Pancreas (tissue), 10 donors: ENCODE data around the gene VEGFC. TPM values are rescaled to one million over a fixed set of nuclear protein-coding genes. Genes with fewer than 3 reads are reported as not detected.

ENCODE experiments used
- ATAC-seq, 4 donors: fragments of 200-7000 bp; cut with Tn5 transposase; one replicate each; pipeline versions ENCODE4 v1.8.0 to v1.9.1; 2020; ENCODE audit warnings: mild to moderate bottlenecking in 4 of 4, moderate library complexity in 4 of 4
- DNase-seq, 6 donors: peaks; one replicate each; pipeline ENCODE4 v3.0.0-alpha.2; 2020
- FAIRE-seq: peaks from 2 replicates; lab custom pipeline; 2012; peaks lifted over from hg19 to GRCh38; lab: Jason Lieb, UNC
- H3K27ac ChIP-seq, 4 donors: fragments of 200-600 bp; sonication (generic); 1 replicate in 3 of 4; 2 replicates in 1 of 4; pipeline versions ENCODE4 v1.5.0 to v1.8.0; 2020
- H3K27me3 ChIP-seq, 4 donors: fragments of 200-600 bp; one replicate each; pipeline ENCODE4 v1.8.0; 2021
- H3K36me3 ChIP-seq, 3 donors: fragments of 200-600 bp; sonication (generic) in 1 of 3; one replicate each; pipeline versions ENCODE4 v1.5.0 to v1.8.0; 2020 to 2021
- H3K4me1 ChIP-seq, 3 donors: fragments of 200-600 bp; one replicate each; pipeline ENCODE4 v1.8.0; 2021
- H3K4me3 ChIP-seq, 4 donors: fragments of 200-600 bp; sonication (generic) in 2 of 4; one replicate each; pipeline versions ENCODE4 v1.5.0 to v1.8.0; 2020 to 2021
- H3K9me3 ChIP-seq, 4 donors: fragments of 200-600 bp; one replicate each; pipeline ENCODE4 v1.8.0; 2021
- WGBS, 2 donors: extraction: QIAGEN DNeasy Blood & Tissue Kit; methylation state at CpG; one replicate each; pipeline ENCODE4 v1.1.7; 2013; 5-methylcytosine and 5-hydroxymethylcytosine counted together
- intact Hi-C, 3 donors: fragments of 100-400 bp; cut with DNase I; formaldehyde crosslinking; loops; one replicate each; pipeline versions ENCODE4 v1.11.1 to v1.14.2; 2022
- polyA plus RNA-seq, 2 donors: library from polyadenylated mRNA; stranded (reverse); fragments of 200-250 nt; gene quantifications; one replicate each; pipeline ENCODE4 v1.2.3, GENCODE V29; 2013
- total RNA-seq, 6 donors: library from RNA; stranded (reverse); fragmentation: NEBNext Ultra II Directional in 4 of 6; extraction: Animal tissue kit (Norgen Biotek cat#: 25700) in 4 of 6; gene quantifications; one replicate each; pipeline versions ENCODE4 v1.2.1 to v1.2.4, GENCODE V29; 2021 to 2023
- TF ChIP-seq, protein P1 (sequence below), 4 donors: fragments of 200-600 bp; sonication (generic) in 3 of 4; IDR thresholded peaks; one replicate each; pipeline versions ENCODE4 v1.5.0 to v1.8.0; 2021; ENCODE audit warnings: antibody characterized with exemption in 4 of 4
- donor health status: healthy with polysubstance abuse.
- donor health status: DM: no; HTN: no; CAD: no; lungs with moderate emphysema.
- donor health status: DM: no; HTN: no; CAD: no.
- donor health status: control.
- donor health status: control.
- donor health status: Bipolar disorder and iron deficiency.
- donor health status: DM: yes; HTN: yes; CAD: no.
- donor health status: DM: no; HTN: no; CAD: no.
- donor health status: DM: no; HTN: no; CAD: no.
- donor health status: DM: yes; HTN: yes; CAD: no.

Gene VEGFC
- total and polyA plus RNA-seq, 8 donors, result 0.67 to 3.3 (median 1.1) TPM

DNA sequence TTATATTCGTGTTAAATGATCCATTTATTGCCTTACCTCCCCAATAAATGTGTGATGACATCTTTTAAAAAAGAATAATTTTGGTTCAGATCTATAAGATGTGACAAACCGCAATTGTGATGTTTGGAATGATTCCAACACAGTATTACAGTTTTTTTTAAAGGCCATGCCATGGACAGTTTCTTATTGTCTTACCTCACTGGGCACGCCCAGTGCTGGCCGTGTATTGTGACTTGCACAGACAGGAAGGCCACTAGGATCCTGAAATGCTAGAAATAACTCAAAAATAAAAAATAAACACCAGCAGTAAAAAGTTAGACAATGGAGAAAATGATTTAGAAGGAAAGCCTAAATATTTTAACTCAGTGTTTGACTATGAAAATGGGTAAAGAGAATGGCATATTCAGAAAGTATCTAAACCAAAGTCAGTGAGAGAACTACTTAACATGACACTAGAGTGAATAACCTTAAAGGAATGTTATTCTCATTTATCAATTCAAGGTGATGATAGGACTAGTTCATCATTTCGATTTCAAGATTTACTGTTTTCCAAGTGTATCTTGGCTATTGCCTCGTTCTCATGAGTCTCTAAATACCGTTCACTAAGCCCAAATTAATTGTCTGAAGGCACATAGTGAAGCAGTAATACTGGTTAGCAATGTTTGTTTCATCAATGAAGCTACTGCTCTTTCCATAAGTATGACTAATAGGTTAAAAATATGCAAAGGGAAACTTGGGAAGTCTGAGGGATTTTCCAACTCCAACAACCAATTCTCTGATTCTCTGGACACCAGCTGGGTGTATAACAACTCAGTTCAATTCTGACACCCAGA is 46.1 kb upstream of the VEGFC start:
- Histone ChIP-seq H3K27ac (no peak overlapping the region), H3K36me3 (no peaks in the 10 kb centered on the region), H3K27me3 (no peaks in the 10 kb centered on the region), H3K9me3 (no peaks in the 10 kb centered on the region), H3K4me3 (no peak overlapping the region), H3K4me1 (no peaks in the 10 kb centered on the region)
- 39 to 54% methylated on average over 7 of the region's 7 CpGs for WGBS, 2 donors
- FAIRE-seq (no peak), ATAC-seq (no peak), DNase-seq (no peak)
- intact Hi-C loops, result no loop called here
- TF ChIP-seq, protein P1, sequence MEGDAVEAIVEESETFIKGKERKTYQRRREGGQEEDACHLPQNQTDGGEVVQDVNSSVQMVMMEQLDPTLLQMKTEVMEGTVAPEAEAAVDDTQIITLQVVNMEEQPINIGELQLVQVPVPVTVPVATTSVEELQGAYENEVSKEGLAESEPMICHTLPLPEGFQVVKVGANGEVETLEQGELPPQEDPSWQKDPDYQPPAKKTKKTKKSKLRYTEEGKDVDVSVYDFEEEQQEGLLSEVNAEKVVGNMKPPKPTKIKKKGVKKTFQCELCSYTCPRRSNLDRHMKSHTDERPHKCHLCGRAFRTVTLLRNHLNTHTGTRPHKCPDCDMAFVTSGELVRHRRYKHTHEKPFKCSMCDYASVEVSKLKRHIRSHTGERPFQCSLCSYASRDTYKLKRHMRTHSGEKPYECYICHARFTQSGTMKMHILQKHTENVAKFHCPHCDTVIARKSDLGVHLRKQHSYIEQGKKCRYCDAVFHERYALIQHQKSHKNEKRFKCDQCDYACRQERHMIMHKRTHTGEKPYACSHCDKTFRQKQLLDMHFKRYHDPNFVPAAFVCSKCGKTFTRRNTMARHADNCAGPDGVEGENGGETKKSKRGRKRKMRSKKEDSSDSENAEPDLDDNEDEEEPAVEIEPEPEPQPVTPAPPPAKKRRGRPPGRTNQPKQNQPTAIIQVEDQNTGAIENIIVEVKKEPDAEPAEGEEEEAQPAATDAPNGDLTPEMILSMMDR (IDR thresholded peaks at IDR 0.05), result no peak

- ATAC-seq, result no peak
- Histone ChIP-seq H3K9me3 (no peaks in the 10 kb centered on the region), H3K36me3 (no peaks in the 10 kb centered on the region), H3K4me3 (no peak overlapping the region), H3K27me3 (no peaks in the 10 kb centered on the region), H3K27ac (no peak overlapping the region), H3K4me1 (no peaks in the 10 kb centered on the region)
- TF ChIP-seq, protein P1 (IDR thresholded peaks at IDR 0.05), result no peak
- 41 to 50% methylated on average over 4 of the region's 4 CpGs for WGBS, 2 donors
- intact Hi-C loops, result no loop called here
- FAIRE-seq, result no peak
- DNase-seq, result no peak
These were observed 44.6 kb upstream of the VEGFC start for GRCh38 chr4:176837169-176837895.

GRCh38 chr4:176834531-176834930 is 41.8 kb upstream of the VEGFC start:
- no peaks in the 10 kb centered on the region for H3K36me3 ChIP-seq
- DNase-seq, result no peak
- H3K27ac ChIP-seq, result no peak overlapping the region
- intact Hi-C loops, result no loop called here
- ATAC-seq, result no peak
- H3K27me3 ChIP-seq, result no peaks in the 10 kb centered on the region
- TF ChIP-seq, protein P1 (IDR thresholded peaks at IDR 0.05), result no peak
- 37 to 47% methylated on average over 2 of the region's 2 CpGs for WGBS, 2 donors
- FAIRE-seq, result no peak
- no peaks in the 10 kb centered on the region for H3K9me3 ChIP-seq
- H3K4me3 ChIP-seq, result no peak overlapping the region
- no peaks in the 10 kb centered on the region for H3K4me1 ChIP-seq

GRCh38 chr4:176833400-176834175 is 40.9 kb upstream of the VEGFC start:
- intact Hi-C loops, result no loop called here
- Histone ChIP-seq H3K9me3 (no peaks in the 10 kb centered on the region), H3K27me3 (no peaks in the 10 kb centered on the region), H3K36me3 (no peaks in the 10 kb centered on the region), H3K4me1 (no peaks in the 10 kb centered on the region), H3K27ac (no peak overlapping the region), H3K4me3 (no peak overlapping the region)
- 50 to 57% methylated on average over 4 of the region's 4 CpGs for WGBS, 2 donors
- FAIRE-seq (no peak), ATAC-seq (no peak), DNase-seq (no peak)
- TF ChIP-seq, protein P1 (IDR thresholded peaks at IDR 0.05), result no peak
